HepG2 (cell line): Measurements from ENCODE around the gene MBLAC2. TPM values are rescaled to one million over a fixed set of nuclear protein-coding genes. Genes with fewer than 3 reads are reported as not detected.

Source experiments
- ADNP ChIP-seq: sonication (generic); formaldehyde crosslinking; IDR thresholded peaks from 2 replicates; pipeline ENCODE4 v1.4.0; 2020; ENCODE audit warnings: missing genetic modification reagents
- CBX1 ChIP-seq: IDR thresholded peaks from one replicate; pipeline ENCODE4 v1.6.1; 2016; ENCODE audit warnings: antibody characterized with exemption, low read depth
- CC2D1A ChIP-seq: sonication (generic); formaldehyde crosslinking; IDR thresholded peaks from 2 replicates; pipeline ENCODE4 v1.8.1; 2023; ENCODE audit warnings: mild to moderate bottlenecking, missing genetic modification reagents
- EEA1 ChIP-seq: sonication (generic); formaldehyde crosslinking; IDR thresholded peaks from 2 replicates; pipeline ENCODE4 v1.5.1; 2020; ENCODE audit warnings: mild to moderate bottlenecking, missing genetic modification reagents, borderline replicate concordance
- ELF4 ChIP-seq: sonication (generic); formaldehyde crosslinking; IDR thresholded peaks from 2 replicates; pipeline ENCODE4 v1.5.0; 2020; ENCODE audit warnings: missing genetic modification reagents, mild to moderate bottlenecking, moderate library complexity, borderline replicate concordance
- EP300 ChIP-seq, 3 experiments: sonication (generic) in 1 of 3; formaldehyde crosslinking in 1 of 3; IDR thresholded peaks; 2 replicates each; pipeline versions ENCODE4 v1.5.1 to v1.6.1; 2011 to 2020; ENCODE audit warnings: low read depth in 2 of 3, low read length in 2 of 3, borderline replicate concordance in 1 of 3, improper control_type of control experiment in 1 of 3, mild to moderate bottlenecking in 1 of 3, missing genetic modification reagents in 1 of 3, moderate library complexity in 1 of 3
- FIP1L1 ChIP-seq: fragments of 200-400 bp; formaldehyde crosslinking; IDR thresholded peaks from 2 replicates; pipeline ENCODE4 v1.6.1; 2018; ENCODE audit warnings: low read depth, mild to moderate bottlenecking, low read length, moderate library complexity, borderline replicate concordance; ENCODE audit not compliant: insufficient read depth
- GLMP ChIP-seq: sonication (generic); formaldehyde crosslinking; IDR thresholded peaks from 2 replicates; pipeline ENCODE4 v1.9.0; 2021; ENCODE audit warnings: missing genetic modification reagents, mild to moderate bottlenecking, borderline replicate concordance
- GTF3A ChIP-seq: sonication (generic); formaldehyde crosslinking; conservative IDR thresholded peaks from 2 replicates; pipeline ENCODE4 v1.4.0; 2020; ENCODE audit warnings: mild to moderate bottlenecking, missing genetic modification reagents
- HDAC6 ChIP-seq: fragments of 200-600 bp; sonication (generic); IDR thresholded peaks from 2 replicates; pipeline ENCODE4 v1.7.0; 2017; ENCODE audit warnings: mild to moderate bottlenecking, antibody characterized with exemption, low read length, low read depth
- JARID2 ChIP-seq: sonication (generic); formaldehyde crosslinking; IDR thresholded peaks from 2 replicates; pipeline ENCODE4 v1.8.1; 2023; ENCODE audit warnings: missing genetic modification reagents, inconsistent platforms; ENCODE audit not compliant: insufficient replicate concordance
- KDM3A ChIP-seq: IDR thresholded peaks from 2 replicates; pipeline ENCODE4 v1.6.1; 2018; ENCODE audit warnings: low read depth, missing compliant biosample characterization
- MEIS2 ChIP-seq: sonication (generic); formaldehyde crosslinking; IDR thresholded peaks from 2 replicates; pipeline ENCODE4 v1.9.0; 2021; ENCODE audit warnings: mild to moderate bottlenecking, missing genetic modification reagents
- MXD4 ChIP-seq: IDR thresholded peaks from 2 replicates; pipeline ENCODE4 v1.6.1; 2016; ENCODE audit warnings: mild to moderate bottlenecking, missing biosample characterization, missing genetic modification reagents
- NFATC3 ChIP-seq: sonication (generic); formaldehyde crosslinking; IDR thresholded peaks from 2 replicates; pipeline ENCODE4 v1.5.1; 2020; ENCODE audit warnings: mild to moderate bottlenecking, missing genetic modification reagents
- PCBP1 ChIP-seq: fragments of 200-400 bp; formaldehyde crosslinking; IDR thresholded peaks from 2 replicates; pipeline ENCODE4 v1.6.1; 2017; ENCODE audit warnings: mild to moderate bottlenecking, low read depth, low read length, borderline replicate concordance
- SNAPC2 ChIP-seq: sonication (generic); formaldehyde crosslinking; IDR thresholded peaks from 2 replicates; pipeline ENCODE4 v1.8.1; 2022; ENCODE audit warnings: mild to moderate bottlenecking, missing genetic modification reagents
- SNAPC5 ChIP-seq: sonication (generic); formaldehyde crosslinking; IDR thresholded peaks from 2 replicates; pipeline ENCODE4 v1.8.1; 2023; ENCODE audit warnings: mild to moderate bottlenecking, missing genetic modification reagents, borderline replicate concordance
- TBL1XR1 ChIP-seq: fragments of 150-350 bp; IDR thresholded peaks from 2 replicates; pipeline ENCODE4 v1.6.1; 2014; ENCODE audit warnings: borderline replicate concordance, low read length; ENCODE audit not compliant: partially characterized antibody
- TBP ChIP-seq: sonication (generic); formaldehyde crosslinking; IDR thresholded peaks from 2 replicates; pipeline ENCODE4 v1.5.0; 2020; ENCODE audit warnings: missing genetic modification reagents
- TEAD3 ChIP-seq: optimal IDR thresholded peaks from 2 replicates; pipeline ENCODE3; 2016; ENCODE audit warnings: borderline replicate concordance
- TFDP1 ChIP-seq: IDR thresholded peaks from 2 replicates; pipeline ENCODE4 v1.6.1; 2016; ENCODE audit warnings: missing compliant biosample characterization, missing genetic modification reagents, borderline replicate concordance
- ZNF264 ChIP-seq: sonication (generic); formaldehyde crosslinking; IDR thresholded peaks from 2 replicates; pipeline ENCODE4 v1.4.0; 2020; ENCODE audit warnings: missing genetic modification reagents
- ZNF431 ChIP-seq: sonication (generic); formaldehyde crosslinking; IDR thresholded peaks from 2 replicates; pipeline ENCODE4 v1.9.0; 2022; ENCODE audit warnings: missing genetic modification reagents, low read depth, mild to moderate bottlenecking, borderline replicate concordance
- ZNF543 ChIP-seq: sonication (generic); formaldehyde crosslinking; IDR thresholded peaks from 2 replicates; pipeline ENCODE4 v1.4.0; 2020; ENCODE audit warnings: mild to moderate bottlenecking, missing genetic modification reagents
- ZNF580 ChIP-seq: IDR thresholded peaks from 2 replicates; pipeline ENCODE4 v1.6.1; 2016; ENCODE audit warnings: low read depth, borderline replicate concordance
- ZNF616 ChIP-seq: sonication (generic); formaldehyde crosslinking; IDR thresholded peaks from 2 replicates; pipeline ENCODE4 v1.5.0; 2020; ENCODE audit warnings: low read depth, mild to moderate bottlenecking, missing genetic modification reagents
- ZNF790 ChIP-seq: sonication (generic); formaldehyde crosslinking; IDR thresholded peaks from 2 replicates; pipeline ENCODE4 v1.8.0; 2022; ENCODE audit warnings: missing genetic modification reagents, mild to moderate bottlenecking, borderline replicate concordance
- polyA plus RNA-seq, 8 experiments: library from polyadenylated mRNA; depleted of rRNA in 3 of 8; stranded (reverse) in 7 of 8; unstranded in 1 of 8; fragments of >200 nt; fragmentation: Illumina TruSeq in 4 of 8; extraction: Trizol in 4 of 8; gene quantifications; 2 replicates each; pipeline versions ENCODE4 v1.2.1 to v1.2.3, GENCODE V29; 2011 to 2016; ENCODE audit warnings: low read depth in 4 of 8, missing spikeins in 1 of 8, mixed read lengths in 1 of 8; ENCODE audit not compliant: insufficient read depth in 1 of 8
- total RNA-seq, 5 experiments: library from RNA; depleted of rRNA; stranded (reverse); fragments of >200 nt; fragmentation: Illumina TruSeq; extraction: Trizol; gene quantifications; 2 replicates each; pipeline ENCODE4 v1.2.3, GENCODE V29; 2016; ENCODE audit warnings: low read depth in 1 of 5

The MBLAC2 gene
- total and polyA plus RNA-seq, 2 of the 13 experiments (the other 11 are each of a cell fraction or from before 2014, with no cell fraction given): 2.9 to 4.1 TPM

GRCh38 chr5:90473396-90474234 lies 956 bp downstream of the MBLAC2 start (continued):
- no peak for TF ChIP-seq EEA1 (CRISPR knock-in tag)
- TF ChIP-seq ELF4 (CRISPR knock-in tag): peak; percentile 38; the same call in 1 of the 2 replicates
- TF ChIP-seq CBX1: no peak
- peak; percentile 92 for TF ChIP-seq MEIS2 (CRISPR knock-in tag)
- peak; percentile 8 for TF ChIP-seq TEAD3 (CRISPR knock-in tag)
- no peak; the same call in 1 of the 2 replicates for TF ChIP-seq ZNF616 (CRISPR knock-in tag)
- no peak for TF ChIP-seq EP300 (IDR thresholded peaks at IDR 0.05; ENCODE audit: low read depth in 2 of 2, low read length in 2 of 2)
- TF ChIP-seq EP300 (CRISPR knock-in tag; IDR thresholded peaks at IDR 0.05; ENCODE audit: borderline replicate concordance): no peak
- TF ChIP-seq ZNF790 (CRISPR knock-in tag): peak; percentile 69; the same call in 1 of the 2 replicates
- no peak for TF ChIP-seq HDAC6
- no peak for TF ChIP-seq TBL1XR1
- peak; percentile 70 for TF ChIP-seq JARID2 (CRISPR knock-in tag)
- TF ChIP-seq ZNF264 (CRISPR knock-in tag): no peak
- no peak for TF ChIP-seq KDM3A (CRISPR knock-in tag)
- no peak for TF ChIP-seq TBP (CRISPR knock-in tag)
- 0 out of 2 replicates have a peak, but pooled peaks have one; percentile 36 for TF ChIP-seq SNAPC5 (CRISPR knock-in tag)
- 0 out of 2 replicates have a peak, but pooled peaks have one; percentile 82 for TF ChIP-seq NFATC3 (CRISPR knock-in tag)
- TF ChIP-seq ZNF543 (CRISPR knock-in tag): 0 out of 2 replicates have a peak, but pooled peaks have one; percentile 16
- no peak for TF ChIP-seq FIP1L1
- TF ChIP-seq MXD4 (CRISPR knock-in tag): 0 out of 2 replicates have a peak, but pooled peaks have one; percentile 10
- TF ChIP-seq PCBP1: no peak
- no peak for TF ChIP-seq TFDP1 (CRISPR knock-in tag)
- no peak for TF ChIP-seq GLMP (CRISPR knock-in tag)
- no peak for TF ChIP-seq GTF3A
- no peak; the same call in 1 of the 2 replicates for TF ChIP-seq ZNF580
- no peak for TF ChIP-seq SNAPC2 (CRISPR knock-in tag)
- no peak for TF ChIP-seq ZNF431
- TF ChIP-seq ADNP (CRISPR knock-in tag): no peak
- TF ChIP-seq CC2D1A (CRISPR knock-in tag): no peak
